Transverse colon (tissue), 4 donors: ENCODE results near the gene OAT. TPM values are rescaled to one million over a fixed set of nuclear protein-coding genes. Genes with fewer than 3 reads are reported as not detected.
A peak's percentile ranks its signal among the peaks of the same experiment; 100 is the strongest.

Experiments
- DNase-seq: peaks from one replicate; pipeline ENCODE4 v3.0.0-alpha.2; 2019
- H3K27ac ChIP-seq, 4 donors: fragments of 200-600 bp; sonication (generic); 2 replicates each; pipeline ENCODE4 v1.5.1; 2016 to 2018; ENCODE audit warnings: inconsistent platforms in 4 of 4
- H3K27me3 ChIP-seq: fragments of 200-600 bp; sonication (generic); 2 replicates; pipeline ENCODE4 v1.5.1; 2017; ENCODE audit warnings: inconsistent platforms
- H3K36me3 ChIP-seq, 4 donors: fragments of 200-600 bp; sonication (generic); 2 replicates each; pipeline ENCODE4 v1.5.1; 2017 to 2019; ENCODE audit warnings: inconsistent platforms in 4 of 4
- H3K4me1 ChIP-seq, 4 donors: fragments of 200-600 bp; sonication (generic); 2 replicates each; pipeline ENCODE4 v1.5.1; 2017 to 2020; ENCODE audit warnings: inconsistent platforms in 4 of 4
- H3K4me3 ChIP-seq, 4 donors: fragments of 200-600 bp; sonication (generic); 1 replicate in 1 of 4; 2 replicates in 3 of 4; pipeline versions ENCODE4 v1.5.1 to v1.6.1; 2017 to 2019; ENCODE audit warnings: inconsistent platforms in 4 of 4
- H3K9me3 ChIP-seq, 2 donors: fragments of 200-600 bp; sonication (generic); 2 replicates each; pipeline ENCODE4 v1.5.1; 2017 to 2019; ENCODE audit warnings: inconsistent platforms in 2 of 2
- EP300 ChIP-seq: sonication (generic); formaldehyde crosslinking; IDR thresholded peaks from one replicate; pipeline ENCODE4 v1.6.1; 2017; ENCODE audit warnings: antibody characterized with exemption, low read depth
- POLR2A ChIP-seq: fragments of 450-650 bp; IDR thresholded peaks from one replicate; pipeline ENCODE4 v1.6.1; 2016; ENCODE audit warnings: antibody characterized with exemption, mild to moderate bottlenecking, moderate library complexity
- POLR2AphosphoS5 ChIP-seq, 3 donors: sonication (generic); formaldehyde crosslinking; IDR thresholded peaks; one replicate each; pipeline ENCODE4 v1.6.1; 2016; ENCODE audit warnings: antibody characterized with exemption in 3 of 3
- WGBS, 2 donors: methylation state at CpG; one replicate each; pipeline ENCODE4 v1.1.5; 2018; ENCODE audit warnings: low coverage in 1 of 2; 5-methylcytosine and 5-hydroxymethylcytosine counted together
- in situ Hi-C, 4 donors: fragments of 200-750 bp; cut with MboI; loops; one replicate each; pipeline versions ENCODE4 v1.15.0 to v1.15.1; 2017; ENCODE audit warnings: low sequenced_read_pairs in 3 of 4, low pct_ligation_motif_present in 1 of 4, low pct_unique_long_range_greater_than_20kb in 1 of 4
- intact Hi-C: fragments of 100-400 bp; cut with DNase I; formaldehyde crosslinking; loops from one replicate; pipeline ENCODE4 v1.15.1; 2023; ENCODE audit warnings: low total_unique reads
- total RNA-seq, 4 donors: library from RNA; depleted of rRNA; stranded (reverse); fragments of >200 nt; gene quantifications; one replicate each; pipeline ENCODE4 v1.1.0, GENCODE V29; 2016
- TF ChIP-seq, protein P1 (sequence below), 5 experiments: fragments of 200-600 bp in 3 of 5; fragments of 450-650 bp in 2 of 5; sonication (generic) in 3 of 5; IDR thresholded peaks; 1 replicate in 2 of 5; 2 replicates in 3 of 5; pipeline ENCODE4 v1.5.1; 2016 to 2017; ENCODE audit warnings: antibody characterized with exemption in 5 of 5, inconsistent platforms in 3 of 5, mild to moderate bottlenecking in 2 of 5, moderate library complexity in 1 of 5

The OAT gene
- 10 to 100 TPM; 22.1 to 89.3 (median 60.9) TPM for total RNA-seq

DNA sequence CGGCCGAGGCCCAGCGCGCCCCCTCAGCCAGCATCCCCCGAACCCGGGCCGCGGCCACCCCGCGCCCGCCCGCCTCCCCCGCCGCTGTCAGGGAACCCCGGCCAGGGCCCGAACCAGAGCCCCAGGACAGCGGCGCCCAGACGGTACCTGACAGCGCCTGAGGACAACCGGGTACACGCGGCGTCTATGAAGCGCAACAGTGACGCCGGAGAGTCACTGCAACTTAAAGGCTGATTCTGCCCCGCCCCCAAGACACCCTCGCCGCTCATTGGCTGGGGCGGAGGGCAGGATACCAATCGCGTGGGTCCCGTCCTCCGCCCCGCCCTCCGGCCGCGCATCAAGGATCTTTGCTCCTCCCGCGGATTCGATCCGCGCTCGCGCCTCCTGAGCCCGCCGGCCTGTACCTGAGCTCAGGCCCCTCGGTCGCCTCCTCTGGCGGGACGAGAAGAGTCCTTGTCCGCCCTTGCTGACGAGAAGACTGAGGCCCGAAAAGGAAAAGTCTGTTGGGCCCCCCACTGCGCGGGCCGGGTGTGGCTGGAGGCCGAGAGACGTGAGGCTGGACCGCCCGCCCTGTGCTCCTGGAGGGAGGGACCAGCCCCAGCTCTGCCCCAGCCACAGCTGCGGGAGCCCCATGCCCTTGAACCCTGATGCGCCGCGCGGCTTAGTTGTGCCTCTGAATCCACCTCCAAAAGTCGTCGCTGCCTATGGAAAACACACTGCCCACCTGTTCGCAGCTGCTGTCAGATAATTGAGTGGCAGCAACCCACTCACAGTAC lies at the start of gene OAT:
Gene OAT (minus strand): TSS at position 198 of the 776 bp plus-strand sequence. CDS start 6,752 bp downstream, outside the sequence.
- in situ Hi-C loops (no loop called here), intact Hi-C loops (no loop called here)
- TF ChIP-seq, protein P1, sequence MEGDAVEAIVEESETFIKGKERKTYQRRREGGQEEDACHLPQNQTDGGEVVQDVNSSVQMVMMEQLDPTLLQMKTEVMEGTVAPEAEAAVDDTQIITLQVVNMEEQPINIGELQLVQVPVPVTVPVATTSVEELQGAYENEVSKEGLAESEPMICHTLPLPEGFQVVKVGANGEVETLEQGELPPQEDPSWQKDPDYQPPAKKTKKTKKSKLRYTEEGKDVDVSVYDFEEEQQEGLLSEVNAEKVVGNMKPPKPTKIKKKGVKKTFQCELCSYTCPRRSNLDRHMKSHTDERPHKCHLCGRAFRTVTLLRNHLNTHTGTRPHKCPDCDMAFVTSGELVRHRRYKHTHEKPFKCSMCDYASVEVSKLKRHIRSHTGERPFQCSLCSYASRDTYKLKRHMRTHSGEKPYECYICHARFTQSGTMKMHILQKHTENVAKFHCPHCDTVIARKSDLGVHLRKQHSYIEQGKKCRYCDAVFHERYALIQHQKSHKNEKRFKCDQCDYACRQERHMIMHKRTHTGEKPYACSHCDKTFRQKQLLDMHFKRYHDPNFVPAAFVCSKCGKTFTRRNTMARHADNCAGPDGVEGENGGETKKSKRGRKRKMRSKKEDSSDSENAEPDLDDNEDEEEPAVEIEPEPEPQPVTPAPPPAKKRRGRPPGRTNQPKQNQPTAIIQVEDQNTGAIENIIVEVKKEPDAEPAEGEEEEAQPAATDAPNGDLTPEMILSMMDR (IDR thresholded peaks at IDR 0.05): peak in 1 of 5 experiments; percentile 17
- no peak for TF ChIP-seq EP300
- peak; percentile 99 to 100 (median 100) for TF ChIP-seq POLR2AphosphoS5 (IDR thresholded peaks at IDR 0.05)
- peak; percentile 96 for TF ChIP-seq POLR2A

DNA sequence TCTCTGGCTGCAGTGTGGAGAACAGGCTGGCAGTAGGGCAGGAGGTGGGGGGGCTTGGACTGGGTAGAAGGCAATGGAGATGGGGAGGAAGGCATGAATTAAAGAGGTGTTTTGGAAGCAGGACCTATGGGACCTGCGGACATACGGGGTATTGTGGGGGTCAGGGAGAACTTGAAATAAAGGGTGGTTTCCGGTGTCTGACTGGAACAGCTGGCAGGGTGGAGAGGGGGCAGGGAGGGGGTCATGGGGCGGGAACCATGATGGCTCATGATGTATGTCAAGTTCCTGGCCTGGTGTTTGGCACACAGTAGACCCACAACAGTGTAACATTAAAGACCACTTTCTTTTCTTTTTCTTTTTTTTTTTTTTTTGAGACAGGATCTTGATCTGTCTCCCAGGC lies 48.4 kb upstream of the OAT start:
- Histone ChIP-seq H3K9me3 (no peaks in the 10 kb centered on the region), H3K27me3 (no peaks in the 10 kb centered on the region), H3K27ac (no peak overlapping the region), H3K4me1 (peaks cover 5 to 20% (median 11%) of the 10 kb centered on the region in 4 donors), H3K36me3 (no peaks in the 10 kb centered on the region), H3K4me3 (no peak overlapping the region)
- in situ Hi-C loops: no loop called here
- WGBS, 2 donors: 90 to 95% methylated on average over 4 of the region's 4 CpGs
- TF ChIP-seq, protein P1 (IDR thresholded peaks at IDR 0.05): no peak
- no peak for TF ChIP-seq EP300
- no peak for TF ChIP-seq POLR2AphosphoS5 (IDR thresholded peaks at IDR 0.05)
- TF ChIP-seq POLR2A: no peak
- intact Hi-C loops: no loop called here
- DNase-seq: no peak

More for the DNA sequence above, at the start of gene OAT:
- H3K4me1 ChIP-seq: peaks cover 0 to 43% (median 32%) of the 10 kb centered on the region in 4 donors
- peak within 1 kb of the TSS; percentile 76 to 90 (median 82) for H3K4me3 ChIP-seq
- peak; percentile 98 for DNase-seq
- H3K27me3 ChIP-seq: peaks cover 2% of the 10 kb centered on the region
- H3K27ac ChIP-seq: peak within 1 kb of the TSS; percentile 95 to 97 (median 95)
- H3K36me3 ChIP-seq: no peaks in the 10 kb centered on the region
- 10% methylated on average over 30 of the region's 70 CpGs; no CpG with 5 or more reads in 1 of the 2 donors for WGBS, 2 donors
- no peaks in the 10 kb centered on the region for H3K9me3 ChIP-seq

DNA sequence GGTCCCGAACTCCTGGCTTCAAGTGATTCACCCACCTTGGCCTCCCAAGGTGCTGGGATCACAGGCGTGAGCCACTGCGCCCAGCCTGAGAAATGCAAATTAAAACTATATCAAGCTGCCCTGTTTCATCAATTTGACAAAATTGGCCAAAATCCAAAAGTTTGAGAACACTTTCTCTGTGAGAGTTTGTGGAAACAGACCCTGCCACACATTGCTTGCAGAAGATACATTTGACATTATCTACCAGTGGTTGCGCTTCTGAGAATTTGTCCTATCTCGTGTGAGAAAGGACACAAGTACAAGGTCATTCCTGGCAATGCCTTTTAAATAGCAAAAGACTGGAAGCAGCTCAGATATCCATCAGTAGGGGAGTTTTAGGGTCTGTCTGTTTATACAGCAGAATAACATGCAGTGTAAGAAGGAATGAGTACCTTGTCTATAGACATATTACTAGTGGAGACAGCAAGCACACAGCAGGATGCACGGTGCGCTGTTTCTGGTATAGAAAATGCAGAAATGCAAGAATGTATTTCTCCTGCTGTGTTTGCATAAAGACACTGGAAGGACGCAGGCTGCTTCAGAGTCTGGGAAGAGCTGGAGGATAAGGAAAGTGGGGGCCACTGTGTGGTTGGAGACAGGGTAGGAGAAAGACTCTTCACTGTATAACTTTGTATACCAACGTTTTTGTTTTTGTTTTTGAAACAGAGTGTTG lies 47.2 kb upstream of the OAT start:
- WGBS, 2 donors: 70 to 80% methylated on average over 4 to 9 of the region's 9 CpGs
- no peak for DNase-seq
- Histone ChIP-seq H3K9me3 (no peaks in the 10 kb centered on the region), H3K36me3 (no peaks in the 10 kb centered on the region), H3K27me3 (no peaks in the 10 kb centered on the region), H3K27ac (peak overlapping the region in 1 of 4 donors; percentile 36), H3K4me3 (no peak overlapping the region), H3K4me1 (peaks cover 5 to 24% (median 16%) of the 10 kb centered on the region in 4 donors)
- in situ Hi-C loops (no loop called here), intact Hi-C loops (no loop called here)
- TF ChIP-seq EP300 (no peak), POLR2A (no peak), POLR2AphosphoS5 (IDR thresholded peaks at IDR 0.05) (no peak)
- TF ChIP-seq, protein P1 (IDR thresholded peaks at IDR 0.05): no peak
